Transverse colon (tissue), 4 donors: ENCODE results near the gene GALNT18.

Experiments
- CTCF ChIP-seq, 5 experiments: fragments of 200-600 bp in 3 of 5; fragments of 450-650 bp in 2 of 5; sonication (generic) in 3 of 5; IDR thresholded peaks; 1 replicate in 2 of 5; 2 replicates in 3 of 5; pipeline ENCODE4 v1.5.1; 2016 to 2017; ENCODE audit warnings: antibody characterized with exemption in 5 of 5, inconsistent platforms in 3 of 5, mild to moderate bottlenecking in 2 of 5, moderate library complexity in 1 of 5
- EP300 ChIP-seq: sonication (generic); formaldehyde crosslinking; IDR thresholded peaks from one replicate; pipeline ENCODE4 v1.6.1; 2017; ENCODE audit warnings: antibody characterized with exemption, low read depth
- POLR2A ChIP-seq: fragments of 450-650 bp; IDR thresholded peaks from one replicate; pipeline ENCODE4 v1.6.1; 2016; ENCODE audit warnings: antibody characterized with exemption, mild to moderate bottlenecking, moderate library complexity
- POLR2AphosphoS5 ChIP-seq, 3 donors: sonication (generic); formaldehyde crosslinking; IDR thresholded peaks; one replicate each; pipeline ENCODE4 v1.6.1; 2016; ENCODE audit warnings: antibody characterized with exemption in 3 of 3

- TF ChIP-seq CTCF (IDR thresholded peaks at IDR 0.05) (no peak), POLR2AphosphoS5 (IDR thresholded peaks at IDR 0.05) (no peak), POLR2A (no peak), EP300 (no peak)
These were observed 163.8 kb downstream of the GALNT18 start for GRCh38 chr11:11458001-11458400.
